H1 (cell line): ENCODE results near the gene RBM20. TPM values are rescaled to one million over a fixed set of nuclear protein-coding genes. Genes with fewer than 3 reads are reported as not detected.

Experiments used
- CTCF ChIA-PET: fragments of 300-600 bp; sonication (Branson Sonifier 250); formaldehyde crosslinking; loops from one replicate; lab custom pipeline; 2021; ENCODE audit not compliant: partially characterized antibody; lab: Charles Lee
- POLR2A ChIA-PET: fragments of 300-600 bp; sonication (Branson Sonifier 250); formaldehyde crosslinking; loops from one replicate; lab custom pipeline; 2021; ENCODE audit warnings: inconsistent platforms; ENCODE audit not compliant: partially characterized antibody; lab: Charles Lee
- DNase-seq, 2 experiments: peaks; one replicate each; pipeline versions ENCODE4 v3.0.0 to v3.0.0-alpha.2; 2010 to 2022; ENCODE audit warnings: low spot score in 2 of 2, low read depth in 1 of 2, mixed read lengths in 1 of 2
- FAIRE-seq: peaks from 2 replicates; lab custom pipeline; 2011; peaks lifted over from hg19 to GRCh38; lab: Jason Lieb, UNC
- H2AFZ ChIP-seq: 2 replicates; pipeline ENCODE4 v1.8.1; 2012; ENCODE audit warnings: low read length, inconsistent platforms
- H2AK5ac ChIP-seq: 2 replicates; pipeline ENCODE4 v1.6.1; 2013; ENCODE audit warnings: low read depth, low read length
- H2BK120ac ChIP-seq: replicated peaks from 2 replicates; pipeline ENCODE3; 2013; ENCODE audit warnings: low read depth, low read length, inconsistent platforms
- H2BK12ac ChIP-seq: 2 replicates; pipeline ENCODE4 v1.6.1; 2013; ENCODE audit warnings: low read depth, low read length
- H2BK15ac ChIP-seq: 2 replicates; pipeline ENCODE4 v1.6.1; 2013; ENCODE audit warnings: low read length
- H2BK20ac ChIP-seq: 2 replicates; pipeline ENCODE4 v1.6.1; 2013; ENCODE audit warnings: low read length
- H2BK5ac ChIP-seq: 2 replicates; pipeline ENCODE4 v1.6.1; 2013; ENCODE audit warnings: low read depth, low read length
- H3K14ac ChIP-seq: 2 replicates; pipeline ENCODE4 v1.6.1; 2013; ENCODE audit warnings: inconsistent platforms; ENCODE audit not compliant: insufficient read length
- H3K18ac ChIP-seq: 2 replicates; pipeline ENCODE4 v1.6.1; 2013; ENCODE audit warnings: low read length; ENCODE audit errors: extremely low read depth
- H3K23ac ChIP-seq: 2 replicates; pipeline ENCODE4 v1.6.1; 2013; ENCODE audit warnings: inconsistent platforms; ENCODE audit not compliant: insufficient read length
- H3K23me2 ChIP-seq: 2 replicates; pipeline ENCODE4 v1.6.1; 2013; ENCODE audit warnings: low read depth, low read length
- H3K27ac ChIP-seq: 2 replicates; pipeline ENCODE4 v1.6.1; 2011; ENCODE audit warnings: low read depth, low read length, inconsistent platforms
- H3K27me3 ChIP-seq, 4 experiments: replicated peaks in 1 of 4; 1 replicate in 1 of 4; 2 replicates in 3 of 4; pipeline versions ENCODE4 v1.6.1 to v1.8.1; 2011 to 2013; ENCODE audit warnings: low read length in 3 of 4, mild to moderate bottlenecking in 3 of 4, inconsistent platforms in 2 of 4, mixed read lengths in 2 of 4, moderate library complexity in 1 of 4; ENCODE audit not compliant: control insufficient read depth in 3 of 4, insufficient read depth in 3 of 4; ENCODE audit errors: extremely low read depth in 1 of 4
- H3K36me3 ChIP-seq, 4 experiments: 2 replicates each; pipeline versions ENCODE4 v1.6.1 to v1.8.1; 2011 to 2013; ENCODE audit warnings: mild to moderate bottlenecking in 4 of 4, low read length in 3 of 4, moderate library complexity in 2 of 4, control low read depth in 1 of 4, inconsistent platforms in 1 of 4; ENCODE audit not compliant: insufficient read depth in 4 of 4, control insufficient read depth in 2 of 4
- H3K4ac ChIP-seq: replicated peaks from 2 replicates; pipeline ENCODE3; 2013; ENCODE audit warnings: low read length, low read depth, mixed read lengths, inconsistent platforms; ENCODE audit not compliant: insufficient read length
- H3K4me1 ChIP-seq, 4 experiments: replicated peaks in 1 of 4; 1 replicate in 1 of 4; 2 replicates in 3 of 4; pipeline versions ENCODE4 v1.6.1 to v1.8.1; 2011 to 2013; ENCODE audit warnings: low read length in 3 of 4, inconsistent platforms in 2 of 4, mixed read lengths in 1 of 4; ENCODE audit not compliant: insufficient read depth in 4 of 4, control insufficient read depth in 3 of 4
- H3K4me2 ChIP-seq, 2 experiments: 2 replicates each; pipeline versions ENCODE4 v1.6.1 to v1.8.1; 2011 to 2013; ENCODE audit warnings: low read depth in 2 of 2, low read length in 2 of 2, control low read depth in 1 of 2, inconsistent platforms in 1 of 2, mild to moderate bottlenecking in 1 of 2; ENCODE audit not compliant: insufficient read depth in 1 of 2
- H3K4me3 ChIP-seq, 4 experiments: fragments of 200-600, 300-600 bp in 1 of 4; sonication (generic), shearing (Covaris generic), sonication (Bioruptor Twin) in 1 of 4; 2 replicates each; pipeline versions ENCODE4 v1.5.1 to v1.8.1; 2011 to 2016; ENCODE audit warnings: low read length in 4 of 4, low read depth in 3 of 4, control low read depth in 2 of 4, inconsistent platforms in 2 of 4, mild to moderate bottlenecking in 2 of 4, mixed read lengths in 1 of 4, moderate library complexity in 1 of 4; ENCODE audit not compliant: insufficient read depth in 2 of 4; ENCODE audit errors: extremely low read depth in 1 of 4
- H3K56ac ChIP-seq: replicated peaks from 2 replicates; pipeline ENCODE3; 2013; ENCODE audit warnings: low read depth, mild to moderate bottlenecking, mixed read lengths, low read length, inconsistent platforms; ENCODE audit not compliant: insufficient read length
- H3K79me1 ChIP-seq: 2 replicates; pipeline ENCODE4 v1.6.1; 2013; ENCODE audit warnings: low read depth, low read length, control low read depth
- H3K79me2 ChIP-seq, 2 experiments: 2 replicates each; pipeline versions ENCODE4 v1.6.1 to v1.8.1; 2012 to 2013; ENCODE audit warnings: low read length in 2 of 2, mild to moderate bottlenecking in 2 of 2, inconsistent platforms in 1 of 2; ENCODE audit not compliant: insufficient read depth in 2 of 2, control insufficient read depth in 1 of 2
- H3K9ac ChIP-seq, 4 experiments: replicated peaks in 1 of 4; 1 replicate in 1 of 4; 2 replicates in 3 of 4; pipeline versions ENCODE4 v1.6.1 to v1.8.1; 2011 to 2013; ENCODE audit warnings: low read depth in 3 of 4, low read length in 3 of 4, control low read depth in 2 of 4, mild to moderate bottlenecking in 2 of 4, moderate library complexity in 2 of 4, inconsistent platforms in 1 of 4; ENCODE audit errors: extremely low read depth in 1 of 4
- H3K9me3 ChIP-seq, 2 experiments: 2 replicates each; pipeline versions ENCODE4 v1.6.1 to v1.8.1; 2012 to 2013; ENCODE audit warnings: mild to moderate bottlenecking in 2 of 2, moderate library complexity in 2 of 2, control low read depth in 1 of 2, inconsistent platforms in 1 of 2, low read depth in 1 of 2, low read length in 1 of 2, mixed read lengths in 1 of 2; ENCODE audit not compliant: insufficient read depth in 2 of 2
- H4K20me1 ChIP-seq, 2 experiments: replicated peaks in 1 of 2; 2 replicates each; pipeline versions ENCODE3 to v1.8.1; 2011 to 2013; ENCODE audit warnings: inconsistent platforms in 2 of 2, low read length in 2 of 2, mild to moderate bottlenecking in 1 of 2; ENCODE audit not compliant: insufficient read depth in 2 of 2, control insufficient read depth in 1 of 2
- H4K5ac ChIP-seq: 2 replicates; pipeline ENCODE4 v1.6.1; 2013; ENCODE audit warnings: low read length, low read depth, mixed read lengths, inconsistent platforms; ENCODE audit not compliant: insufficient read length
- H4K8ac ChIP-seq: 2 replicates; pipeline ENCODE4 v1.8.0; 2013; ENCODE audit warnings: mild to moderate bottlenecking, moderate library complexity, low read length, inconsistent platforms; ENCODE audit not compliant: insufficient read depth; ENCODE audit errors: extremely low read depth
- H4K91ac ChIP-seq: replicated peaks from 2 replicates; pipeline ENCODE3; 2013; ENCODE audit warnings: low read length, mixed read lengths, inconsistent platforms; ENCODE audit not compliant: insufficient read length
- BCL11A ChIP-seq, 2 experiments: IDR thresholded peaks; one replicate each; pipeline ENCODE4 v1.6.1; 2011; ENCODE audit warnings: low read depth in 2 of 2, low read length in 2 of 2, mild to moderate bottlenecking in 2 of 2
- CBX8 ChIP-seq: fragments of 300-800, 300-1000 bp; sonication (generic); IDR thresholded peaks from 2 replicates; pipeline ENCODE4 v1.7.1; 2016; ENCODE audit warnings: low read depth, low read length, borderline replicate concordance
- GABPA ChIP-seq: IDR thresholded peaks from 2 replicates; pipeline ENCODE4 v1.6.1; 2011; ENCODE audit warnings: mild to moderate bottlenecking, low read length, moderate library complexity, borderline replicate concordance; ENCODE audit not compliant: insufficient read depth
- GTF2F1 ChIP-seq: IDR thresholded peaks from 2 replicates; pipeline ENCODE4 v1.6.1; 2012; ENCODE audit warnings: low read depth, low read length, improper control_type of control experiment, borderline replicate concordance
- HDAC2 ChIP-seq, 2 experiments: fragments of 300-600 bp in 1 of 2; sonication (generic) in 1 of 2; IDR thresholded peaks; 2 replicates each; pipeline ENCODE4 v1.6.1; 2011 to 2012; ENCODE audit warnings: low read depth in 2 of 2, low read length in 2 of 2, mild to moderate bottlenecking in 2 of 2, moderate library complexity in 2 of 2, borderline replicate concordance in 1 of 2, inconsistent platforms in 1 of 2
- KDM1A ChIP-seq: fragments of 200-600, 300-600 bp; sonication (generic); IDR thresholded peaks from 2 replicates; pipeline ENCODE4 v1.7.1; 2016; ENCODE audit warnings: mild to moderate bottlenecking, low read length, borderline replicate concordance
- POU5F1 ChIP-seq: IDR thresholded peaks from 2 replicates; pipeline ENCODE4 v1.6.1; 2011; ENCODE audit warnings: low read depth, mild to moderate bottlenecking, low read length, moderate library complexity
- SP4 ChIP-seq: IDR thresholded peaks from 2 replicates; pipeline ENCODE4 v1.6.1; 2012; ENCODE audit warnings: low read length, inconsistent platforms
- TAF1 ChIP-seq: IDR thresholded peaks from 2 replicates; pipeline ENCODE4 v1.6.1; 2011; ENCODE audit warnings: mild to moderate bottlenecking, low read depth, low read length
- polyA plus RNA-seq, 7 experiments: library from polyadenylated mRNA; depleted of rRNA in 3 of 7; stranded (reverse) in 5 of 7; unstranded in 2 of 7; fragments of >200 nt in 5 of 7; fragments of 200-250 nt in 2 of 7; gene quantifications; 1 replicate in 5 of 7; 2 replicates in 1 of 7; 4 replicates in 1 of 7; pipeline versions ENCODE4 v1.2.1 to v1.2.3, GENCODE V29; 2011 to 2013; ENCODE audit warnings: missing spikeins in 2 of 7, mixed read lengths in 2 of 7
- total RNA-seq: library from RNA; stranded (reverse); fragmentation: NEBNext Ultra II Directional; extraction: Animal tissue kit (Norgen Biotek cat#: 25700); gene quantifications from 2 replicates; pipeline ENCODE4 v1.2.1, GENCODE V29; 2021

Gene RBM20
- total and polyA plus RNA-seq, 2 of the 8 experiments (the other 6 are each of a cell fraction or from before 2014, with no cell fraction given), result 0.05 to 0.63 TPM

DNA sequence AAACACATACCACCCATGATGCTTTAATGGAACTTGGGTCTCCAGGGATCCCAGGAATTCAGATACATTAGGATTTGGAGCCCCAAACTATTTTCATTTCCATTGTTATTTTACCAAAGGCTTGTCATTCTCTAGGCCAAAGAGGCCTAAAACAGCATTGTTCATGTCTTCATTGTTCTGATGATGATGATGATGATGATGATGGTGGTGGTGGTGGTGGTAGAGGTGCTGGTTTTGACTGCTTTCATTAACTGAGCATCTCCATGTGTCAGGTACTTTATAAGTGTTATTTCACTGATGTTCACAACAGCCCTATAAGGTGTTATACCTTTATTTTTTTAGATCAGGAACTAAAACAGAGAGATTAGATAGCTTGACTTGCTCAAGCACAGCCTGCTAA is 12.2 kb upstream of the RBM20 start:
- Histone ChIP-seq H3K23me2 (no peaks in the 10 kb centered on the region), H2BK120ac (no peak overlapping the region), H2BK5ac (no peak overlapping the region), H3K14ac (no peak overlapping the region), H2AFZ (no peak overlapping the region), H2BK15ac (no peak overlapping the region), H3K4ac (no peak overlapping the region), H3K9ac (no peak overlapping the region), H2BK20ac (no peak overlapping the region), H3K23ac (no peak overlapping the region), H3K9me3 (no peaks in the 10 kb centered on the region), H3K36me3 (no peaks in the 10 kb centered on the region)
- CTCF ChIA-PET, result interaction anchor here (0.5 to 1.4 kb wide), 6 partner anchors 9 to 630 kb away, joined by 3 to 7 read pairs (median 3); no protein-coding TSS in a partner anchor
- no peak for FAIRE-seq
- TF ChIP-seq SP4 (no peak), CBX8 (no peak), HDAC2 (IDR thresholded peaks at IDR 0.05; ENCODE audit: borderline replicate concordance in 1 of 2, low read depth in 2 of 2, low read length in 2 of 2) (no peak), GABPA (no peak), POU5F1 (no peak), TAF1 (no peak), KDM1A (no peak), BCL11A (IDR thresholded peaks at IDR 0.05; ENCODE audit: low read depth in 2 of 2, low read length in 2 of 2) (no peak), GTF2F1 (no peak)
- TF ChIP-seq, all 59 proteins: peak for 0
- Histone ChIP-seq H4K91ac (no peak overlapping the region), H2BK12ac (no peak overlapping the region), H4K5ac (no peak overlapping the region), H3K4me3 (no peak overlapping the region), H2AK5ac (no peak overlapping the region), H3K27me3 (no peaks in the 10 kb centered on the region), H3K27ac (no peak overlapping the region), H4K20me1 (no peaks in the 10 kb centered on the region), H3K79me2 (no peaks in the 10 kb centered on the region), H3K18ac (no peak overlapping the region), H3K56ac (no peak overlapping the region), H3K79me1 (no peaks in the 10 kb centered on the region), H3K4me1 (peaks cover 3 to 10% (median 4%) of the 10 kb centered on the region in 4 experiments; a peak in 6 of 7 replicates), H3K4me2 (no peak overlapping the region), H4K8ac (no peak overlapping the region)
- no peak for DNase-seq
- POLR2A ChIA-PET, result interaction anchor here (1.3 to 1.5 kb wide), 2 partner anchors 10 to 23 kb away, joined by 3 read pairs; no protein-coding TSS in a partner anchor
